OCI-M2 (cell line): ENCODE measurements around the gene ZNF385B.

Experiments
- DNase-seq: peaks from one replicate; lab custom pipeline; 2025; ENCODE audit not compliant: unreplicated experiment; lab: John Stamatoyannopoulos, UW

ZNF385B gene

DNA sequence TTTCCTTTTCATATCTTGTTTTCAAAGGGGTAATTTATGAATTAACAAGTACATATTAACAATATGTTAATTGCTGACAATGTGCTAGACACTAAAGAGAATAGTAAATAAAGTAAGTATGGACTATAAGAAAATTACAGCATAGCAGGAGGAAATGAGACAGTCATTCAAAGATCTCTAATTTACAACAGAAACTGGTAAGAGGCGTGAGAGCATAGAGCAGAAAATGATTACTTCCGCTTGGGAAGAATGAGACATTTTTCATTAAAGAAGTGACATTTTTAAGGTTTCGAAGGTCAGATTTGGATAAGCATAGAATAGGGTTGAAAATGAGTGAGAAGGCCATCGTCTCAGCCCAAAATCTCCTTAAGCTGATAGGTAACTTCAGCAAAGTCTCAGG is 412.4 kb downstream of the ZNF385B start:
- no peak for DNase-seq

DNA sequence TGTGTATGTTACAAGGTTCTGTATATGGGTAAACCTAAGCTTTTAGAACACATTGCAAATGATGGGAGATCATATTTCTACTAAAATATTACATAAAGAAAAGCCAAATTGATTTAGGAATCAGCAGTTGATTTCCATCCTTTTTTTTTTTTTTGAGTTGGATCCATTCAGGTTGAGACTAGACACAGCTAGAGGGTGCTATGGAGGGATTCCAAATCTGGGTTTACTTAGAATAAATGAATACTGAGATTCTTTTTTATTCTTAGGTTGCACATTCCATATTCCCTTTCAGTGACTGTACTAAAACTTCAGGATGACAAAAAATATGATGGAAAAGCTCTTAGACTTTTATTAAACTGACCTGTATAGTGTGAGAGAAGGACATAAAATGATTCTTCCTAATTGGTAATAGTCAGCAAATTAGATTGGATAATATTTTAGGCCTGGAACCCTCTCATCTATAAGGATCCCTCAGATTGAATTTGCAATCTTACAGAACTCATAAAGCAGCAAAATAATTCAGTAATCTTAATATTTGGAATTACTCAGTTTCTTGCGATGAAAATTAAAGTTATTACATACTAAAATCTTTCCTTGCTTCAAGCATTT is 413.5 kb downstream of the ZNF385B start:
- no peak for DNase-seq

DNA sequence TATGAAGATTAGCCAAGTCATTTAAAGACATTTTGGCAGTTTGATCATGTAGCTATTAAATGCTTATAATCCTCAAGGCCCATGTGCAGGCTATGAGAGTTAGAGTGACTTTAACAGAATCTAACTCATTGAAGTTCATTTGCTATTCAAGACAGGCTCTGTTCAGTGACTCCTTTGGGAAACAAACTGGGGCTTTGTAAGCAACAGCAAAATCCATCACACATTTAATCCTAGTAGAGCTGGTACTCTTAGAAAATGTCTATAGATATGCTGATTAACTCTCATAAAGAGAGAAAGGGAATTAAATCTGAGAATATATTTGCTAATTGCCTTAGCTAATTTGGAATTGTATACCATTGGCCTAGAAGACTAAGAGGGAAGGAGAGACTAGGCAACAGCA is 414.0 kb downstream of the ZNF385B start:
- no peak for DNase-seq

DNA sequence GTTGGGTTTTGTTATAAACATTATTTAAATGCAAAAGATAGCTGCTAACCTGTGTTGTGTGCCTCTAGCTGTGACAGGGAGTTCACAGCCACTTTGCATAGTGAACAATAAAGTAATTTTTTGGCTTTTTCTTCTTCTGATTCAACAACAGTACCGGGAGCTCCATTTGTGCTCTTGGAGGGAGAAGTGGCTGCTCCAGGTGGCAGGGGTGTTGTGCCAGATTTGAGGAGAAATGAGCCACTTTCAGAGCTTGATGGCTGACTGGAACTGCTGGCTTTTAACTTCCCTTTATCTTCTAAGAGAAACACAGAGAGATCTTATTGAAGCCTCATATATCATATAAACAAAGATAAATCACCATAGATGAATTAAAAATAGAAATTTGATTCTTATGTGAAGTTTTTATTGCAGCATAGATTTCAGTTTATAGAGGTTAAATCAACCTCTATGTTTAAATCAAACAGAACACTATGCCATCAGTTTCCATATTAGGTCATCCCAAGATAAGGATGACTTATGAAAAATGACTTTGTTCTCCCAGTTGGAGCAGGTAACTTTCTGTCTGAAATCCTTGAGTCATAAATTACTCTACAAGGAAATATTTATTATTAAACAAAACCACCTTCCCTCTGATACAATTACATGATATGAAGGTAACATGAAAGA is 414.8 kb downstream of the ZNF385B start:
- DNase-seq, result no peak

DNA sequence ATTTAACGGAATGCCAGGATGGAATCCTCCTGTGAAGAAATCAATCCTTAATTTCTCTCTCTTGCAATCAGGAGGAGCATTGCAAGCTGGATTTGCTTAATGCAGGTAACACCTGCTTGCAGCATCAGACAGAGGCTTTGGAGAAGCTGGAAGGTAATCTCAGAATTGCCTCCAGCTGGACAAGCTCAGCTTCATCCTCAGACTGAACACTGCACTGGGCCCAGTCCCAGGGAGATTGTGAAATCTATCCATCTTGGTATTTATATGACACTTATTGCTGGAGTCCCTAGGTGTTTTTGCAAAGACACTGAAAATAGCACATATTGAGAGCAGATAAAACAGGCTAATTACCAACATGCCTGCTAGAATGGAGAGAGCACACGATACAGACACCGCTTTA is 417.4 kb downstream of the ZNF385B start:
- no peak for DNase-seq

DNA sequence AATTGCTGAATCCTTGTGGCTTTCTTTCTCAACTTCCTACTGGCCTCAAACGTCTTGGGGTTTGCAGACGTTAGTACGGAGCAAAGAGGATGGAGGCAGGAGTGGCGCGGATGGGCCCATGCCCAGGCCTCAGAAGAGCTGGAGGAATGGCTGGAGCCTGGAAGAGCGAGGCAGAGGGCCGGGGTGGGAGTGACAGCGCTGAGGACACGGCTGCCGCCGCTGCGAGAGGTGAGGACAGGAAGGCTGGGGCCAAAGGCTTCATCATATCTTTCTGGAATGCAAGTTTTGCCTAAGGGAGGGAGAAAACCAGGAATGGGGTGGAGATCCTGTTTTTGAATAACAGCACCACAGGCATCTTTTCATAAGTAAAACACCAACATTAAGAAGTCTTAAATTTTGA is 418.2 kb downstream of the ZNF385B start:
- DNase-seq, result no peak

DNA sequence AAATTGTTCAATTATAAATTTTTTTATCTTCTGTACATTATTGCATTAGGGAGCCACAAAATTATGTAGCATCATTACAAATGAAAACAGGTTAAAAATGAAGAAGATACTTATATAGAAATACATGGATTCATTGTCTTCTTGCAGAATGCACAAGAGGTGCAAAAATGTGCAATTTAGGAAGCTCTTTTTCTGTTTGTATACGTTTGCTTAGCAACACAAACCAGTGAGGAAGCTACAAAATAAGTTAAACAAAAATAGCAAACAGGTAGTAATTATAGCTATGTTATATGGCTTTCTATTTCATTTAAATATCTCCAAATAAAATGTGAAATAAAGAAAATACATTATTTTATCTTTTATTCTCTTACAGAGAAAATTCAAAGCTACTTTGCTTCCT is 419.2 kb downstream of the ZNF385B start:
- DNase-seq, result no peak

DNA sequence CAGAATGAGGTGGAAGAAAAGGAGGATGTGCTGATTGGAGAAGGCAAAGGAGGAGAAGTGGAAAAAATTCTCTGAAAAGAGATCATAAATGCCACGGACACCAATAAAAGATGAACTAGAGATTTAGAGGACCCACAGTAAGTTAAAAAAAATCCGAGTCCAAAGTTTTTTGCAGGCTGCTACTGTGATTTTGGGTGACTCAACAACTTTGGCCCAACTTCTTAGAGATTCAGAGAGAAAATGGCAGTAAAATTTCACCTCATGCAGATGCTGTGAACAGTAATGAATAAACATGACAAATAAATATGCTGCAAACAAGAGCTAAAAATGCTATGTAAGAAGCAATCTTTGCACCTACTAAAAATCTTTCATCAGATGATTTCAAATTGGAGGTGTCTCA is 419.9 kb downstream of the ZNF385B start:
- DNase-seq, result no peak

DNA sequence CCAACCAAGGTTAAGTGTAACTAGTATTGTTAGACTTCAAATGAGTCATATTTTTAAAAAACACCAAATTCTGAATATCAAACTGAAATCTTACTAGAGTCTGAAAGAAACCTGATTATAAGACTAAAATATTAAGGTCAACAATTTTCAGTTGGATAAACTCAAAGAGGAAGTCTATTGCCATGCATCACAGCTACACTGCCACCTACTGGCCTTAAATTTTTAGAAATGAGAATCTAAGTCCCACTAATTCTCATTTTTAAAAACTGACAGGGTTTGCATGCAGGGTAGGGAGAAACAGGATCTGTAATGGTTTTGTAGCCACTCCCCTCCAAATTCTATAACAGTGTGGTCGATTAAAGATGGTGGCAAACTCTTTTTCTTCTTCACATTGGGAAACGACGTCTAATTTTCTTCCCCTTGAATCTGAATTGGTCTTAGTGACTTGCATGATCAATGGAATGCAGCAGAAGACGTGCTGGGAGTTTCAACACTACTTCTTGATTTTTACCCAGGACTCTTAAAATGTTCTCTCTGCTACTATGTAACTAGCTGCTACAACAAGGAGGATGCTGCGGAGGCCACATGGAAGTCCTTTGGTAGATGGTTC is 420.7 kb downstream of the ZNF385B start:
- DNase-seq, result no peak

DNA sequence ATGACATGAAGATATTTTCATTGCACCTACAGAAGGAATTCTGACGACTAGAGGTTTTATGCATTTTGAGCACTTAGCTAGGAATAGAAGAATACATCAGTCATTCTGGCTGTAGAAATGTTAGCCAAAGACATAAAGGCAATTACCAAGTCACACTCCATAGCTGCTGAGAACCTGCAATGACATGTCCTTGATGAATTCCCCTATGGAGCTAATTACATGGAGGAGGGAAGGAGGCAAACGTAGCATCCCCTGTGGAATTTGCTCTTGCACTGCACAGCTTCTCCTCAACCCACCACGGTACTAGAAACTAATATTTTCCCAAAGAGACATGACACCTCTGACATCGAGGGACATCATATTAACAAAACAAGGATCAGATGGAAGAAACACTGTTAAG is 422.8 kb downstream of the ZNF385B start:
- no peak for DNase-seq

DNA sequence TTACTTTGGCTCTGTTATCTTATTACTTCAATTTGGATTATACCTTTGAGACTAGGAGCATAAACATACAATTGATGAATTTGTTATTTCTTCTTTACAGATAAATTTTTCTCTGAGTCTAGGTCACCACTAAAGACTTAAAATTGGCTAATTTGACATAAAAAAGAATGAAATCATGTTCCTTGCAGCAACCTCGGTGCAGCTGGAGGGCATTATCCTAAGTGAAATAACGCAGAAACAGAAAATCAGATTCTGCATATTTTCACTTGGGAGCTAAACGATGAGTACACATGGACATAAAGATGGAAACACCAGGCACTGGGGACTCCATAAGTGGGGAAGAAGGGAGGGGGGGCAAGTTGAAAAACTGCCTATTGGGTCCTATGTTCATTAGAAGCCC is 424.0 kb downstream of the ZNF385B start:
- no peak for DNase-seq

DNA sequence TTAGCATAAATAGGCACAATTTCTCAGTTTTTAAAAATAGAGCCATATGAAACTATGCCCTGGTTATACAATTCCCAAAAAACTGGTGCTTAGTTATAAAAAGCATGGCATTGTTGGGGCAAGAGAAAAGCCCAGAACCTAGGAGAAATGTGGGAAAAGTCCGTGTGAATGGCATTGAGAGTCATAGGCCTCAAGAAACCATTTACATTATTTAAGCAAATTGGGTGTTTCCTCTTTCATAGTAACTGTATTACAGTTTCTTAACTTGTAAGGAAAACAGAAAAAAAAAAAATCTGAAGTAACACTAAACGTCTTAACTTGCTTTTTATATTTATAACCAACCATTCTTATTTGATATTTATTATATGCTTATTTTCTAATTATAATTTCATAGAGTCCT is 425.8 kb downstream of the ZNF385B start:
- DNase-seq, result no peak

DNA sequence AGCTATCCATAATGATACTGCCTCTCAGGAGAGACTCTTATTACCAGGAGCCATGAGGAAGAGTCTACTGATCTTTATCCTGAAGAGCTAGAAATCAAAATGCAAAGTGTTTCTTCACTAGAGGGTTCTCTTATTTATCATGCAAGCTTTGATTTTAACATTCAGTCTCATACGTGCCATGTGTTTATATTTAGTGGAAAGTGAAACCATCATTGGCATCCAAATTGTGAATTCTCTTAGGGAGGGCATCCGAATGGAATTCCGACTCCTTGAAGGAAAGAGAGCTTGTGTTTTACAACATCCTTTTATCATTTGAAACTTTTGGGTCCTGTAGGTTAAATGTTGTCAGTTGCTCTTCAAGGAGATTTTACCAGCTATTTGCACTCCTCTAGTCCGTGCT is 426.4 kb downstream of the ZNF385B start:
- no peak for DNase-seq

DNA sequence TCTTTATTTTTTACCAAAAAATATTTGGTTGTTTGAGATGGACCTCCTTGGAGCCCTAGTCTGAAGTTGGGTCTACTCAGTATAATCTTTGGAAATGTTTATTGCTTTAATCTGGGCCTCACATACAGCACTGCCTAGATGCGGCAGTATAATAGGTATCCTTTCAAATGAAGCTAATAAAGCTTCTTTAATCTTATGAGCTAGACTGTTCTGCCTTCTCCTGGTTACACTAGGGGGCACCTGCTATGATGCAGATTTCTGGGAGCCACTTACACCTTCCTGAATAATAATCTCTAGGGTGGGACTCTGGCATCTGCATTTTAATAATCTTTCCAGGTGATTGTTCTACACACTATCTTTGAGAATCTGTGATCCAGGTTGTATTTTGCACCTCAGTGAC is 427.1 kb downstream of the ZNF385B start:
- DNase-seq, result no peak

DNA sequence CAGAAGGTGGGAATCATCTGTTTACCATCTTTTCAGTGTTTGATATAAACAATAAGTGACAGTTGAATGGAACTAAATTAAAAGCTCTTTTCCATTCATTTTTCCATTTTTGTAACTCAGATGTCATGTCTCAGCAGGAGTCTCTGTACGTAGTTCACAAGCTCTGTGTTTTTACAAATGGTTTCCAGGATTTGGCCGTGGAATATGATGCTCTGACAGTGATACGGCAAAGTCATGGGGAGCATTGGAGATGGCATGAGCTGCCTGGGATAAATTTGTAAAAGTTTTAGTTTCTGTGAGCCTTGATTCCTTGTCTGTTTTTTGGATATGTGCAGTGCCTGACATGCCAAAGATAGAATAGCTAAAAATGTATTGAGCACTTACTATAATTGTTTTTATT is 428.7 kb downstream of the ZNF385B start:
- DNase-seq, result no peak

DNA sequence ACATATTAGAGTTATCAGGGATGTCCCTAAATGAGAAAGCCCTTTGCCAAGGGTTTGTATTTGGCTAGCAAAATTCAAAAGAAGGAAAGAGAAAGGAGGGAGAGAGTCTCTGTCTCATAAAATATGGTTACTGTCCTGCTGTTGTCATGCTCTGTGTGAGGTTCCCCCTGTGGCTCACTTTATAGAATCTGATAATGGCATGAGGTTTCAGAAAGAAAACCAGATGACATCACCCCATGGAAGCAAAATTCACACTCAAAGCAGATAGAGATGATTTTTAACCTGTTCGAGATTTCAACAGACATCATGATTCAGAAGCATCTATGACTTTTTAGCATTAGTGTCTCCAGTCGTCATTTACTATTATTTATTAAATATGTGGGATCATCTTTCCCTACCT is 431.8 kb downstream of the ZNF385B start:
- DNase-seq, result no peak

DNA sequence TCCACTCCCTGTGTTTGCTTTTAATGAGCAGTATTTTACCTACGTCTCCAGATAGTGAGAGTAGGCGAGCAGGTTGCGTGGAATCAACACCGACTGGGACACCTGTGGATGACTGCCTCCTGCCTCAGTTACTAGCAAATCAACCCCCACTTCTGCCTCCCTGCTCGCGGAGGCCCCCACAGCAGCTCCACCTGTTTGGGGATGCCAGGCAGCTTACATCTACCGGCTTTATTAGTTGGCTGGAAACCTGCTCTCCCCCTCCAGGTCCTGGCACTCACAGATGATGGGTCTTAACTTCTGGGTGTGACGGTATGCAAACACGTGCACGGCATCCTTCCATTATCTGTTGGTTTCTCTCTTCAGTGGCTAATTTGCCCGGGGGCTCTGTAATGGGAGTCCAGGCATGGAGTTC is 432.3 kb downstream of the ZNF385B start:
- DNase-seq, result no peak

DNA sequence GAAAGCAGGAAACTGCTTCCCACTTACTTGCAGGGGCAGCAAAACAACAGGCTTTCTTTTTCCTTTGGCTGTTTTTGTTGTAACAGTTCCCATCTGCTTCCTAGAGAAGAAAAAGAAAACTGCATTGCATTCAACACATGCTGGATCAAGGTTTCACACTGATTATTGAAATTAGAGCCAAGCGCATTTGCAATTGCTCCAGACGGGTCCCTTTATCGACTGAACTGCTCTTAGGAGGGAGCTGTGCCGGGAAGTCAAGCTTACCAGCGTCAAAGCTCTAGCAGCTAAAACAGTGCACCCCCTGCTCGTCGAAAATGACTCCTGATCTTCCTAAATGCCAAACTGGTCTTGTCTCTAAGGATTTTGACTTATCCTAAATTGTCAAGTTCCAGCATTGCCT is 432.8 kb downstream of the ZNF385B start:
- DNase-seq, result no peak

DNA sequence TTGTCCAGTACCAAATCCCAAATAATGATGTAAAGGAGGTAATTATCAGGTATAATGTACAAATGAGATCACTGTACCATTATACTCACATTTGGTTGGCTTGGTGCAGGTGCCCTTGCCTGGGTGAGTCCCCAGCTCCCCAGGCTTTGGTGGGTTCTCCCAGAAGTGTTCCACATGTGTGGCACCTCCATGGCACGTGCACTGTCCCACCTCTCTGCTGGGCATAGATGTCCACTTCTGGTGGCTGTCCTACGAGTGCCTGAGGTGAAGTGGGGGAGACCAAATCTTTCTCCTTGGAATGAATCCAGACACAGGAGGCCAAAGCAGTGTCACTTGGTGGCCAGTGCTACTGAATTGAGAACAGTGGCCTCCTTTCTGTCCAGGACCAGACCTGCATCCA is 434.3 kb downstream of the ZNF385B start:
- no peak for DNase-seq

DNA sequence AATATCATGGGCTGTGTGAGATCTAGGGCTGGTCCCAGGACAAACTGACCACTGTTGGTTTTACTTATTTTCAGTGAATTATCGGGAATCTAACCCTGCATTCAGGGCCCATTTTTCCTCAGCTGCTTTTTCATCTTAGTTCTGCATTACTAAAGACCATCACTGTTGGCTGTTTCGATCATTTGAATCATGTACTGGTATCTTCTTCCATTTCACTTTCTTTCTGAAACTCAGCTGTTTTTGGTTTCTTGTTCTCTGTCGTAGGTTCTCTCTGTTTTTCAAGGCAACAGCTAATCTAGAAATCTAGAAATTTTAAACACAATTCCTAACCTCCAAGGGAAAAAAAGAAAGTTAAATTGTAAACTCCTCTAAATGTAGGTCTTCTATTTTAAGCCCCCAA is 436.8 kb downstream of the ZNF385B start:
- no peak for DNase-seq

DNA sequence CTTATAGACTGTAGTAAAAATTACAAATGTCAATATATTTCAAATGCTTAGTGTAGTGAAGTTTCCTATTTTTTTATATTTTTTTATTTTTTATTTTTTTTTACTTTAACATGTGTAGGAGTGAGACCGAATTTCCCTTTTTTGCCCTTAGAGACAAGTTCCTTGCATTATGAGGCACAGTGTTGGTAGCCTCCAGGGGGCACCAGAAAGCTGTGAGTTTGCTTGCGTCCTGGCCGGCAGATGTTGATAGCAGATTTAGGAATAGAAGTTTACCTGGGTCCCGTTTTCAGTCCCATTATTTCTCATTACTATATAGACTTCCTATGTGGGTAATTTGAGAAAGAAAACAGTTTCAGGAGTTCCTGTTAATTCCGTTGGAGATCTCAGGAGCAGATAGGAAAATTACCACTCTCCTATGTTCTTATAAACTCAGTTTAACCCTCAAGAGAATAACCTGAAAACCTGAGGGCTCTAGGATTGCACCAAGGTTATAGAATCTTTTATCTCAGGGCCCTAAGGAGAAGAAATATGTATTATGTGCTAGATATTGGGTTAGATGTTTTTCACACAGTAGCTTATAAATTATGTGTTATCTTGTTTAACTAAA is 439.3 kb downstream of the ZNF385B start:
- DNase-seq, result no peak

DNA sequence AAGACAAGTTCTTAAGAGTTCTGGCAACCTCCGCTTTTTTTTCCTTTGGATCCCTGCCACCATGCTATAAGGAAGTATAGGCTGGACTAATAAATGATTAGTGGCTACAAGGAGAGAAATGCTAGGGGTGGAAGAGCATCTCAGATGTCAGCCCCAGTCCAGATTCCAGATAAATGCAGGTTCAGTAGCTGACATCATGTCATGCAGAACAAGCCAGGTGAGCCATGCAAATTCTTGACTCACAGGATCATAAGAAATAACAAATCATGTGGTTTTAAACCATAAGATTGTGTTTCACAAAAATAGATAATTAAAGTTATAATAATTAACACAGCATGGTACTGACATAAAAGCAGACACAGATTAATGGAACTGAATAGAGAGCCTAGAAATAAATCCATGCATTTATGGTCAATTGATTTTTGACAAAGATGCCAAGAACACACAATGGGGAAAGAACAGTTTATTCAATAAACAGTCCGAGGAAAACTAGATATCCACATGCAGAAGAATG is 443.9 kb downstream of the ZNF385B start:
- DNase-seq, result no peak
